ENCODE data around the gene CIAO2B. TPM values are rescaled to one million over a fixed set of nuclear protein-coding genes. Genes with fewer than 3 reads are reported as not detected.
"Not testable (repeated sequence)": the region's sequence is repeated elsewhere in the genome, so short reads cannot be mapped to it uniquely, and the experiment has no call there.

CIAO2B gene
- polyA plus RNA-seq, 1 experiment, result 171 TPM

DNA sequence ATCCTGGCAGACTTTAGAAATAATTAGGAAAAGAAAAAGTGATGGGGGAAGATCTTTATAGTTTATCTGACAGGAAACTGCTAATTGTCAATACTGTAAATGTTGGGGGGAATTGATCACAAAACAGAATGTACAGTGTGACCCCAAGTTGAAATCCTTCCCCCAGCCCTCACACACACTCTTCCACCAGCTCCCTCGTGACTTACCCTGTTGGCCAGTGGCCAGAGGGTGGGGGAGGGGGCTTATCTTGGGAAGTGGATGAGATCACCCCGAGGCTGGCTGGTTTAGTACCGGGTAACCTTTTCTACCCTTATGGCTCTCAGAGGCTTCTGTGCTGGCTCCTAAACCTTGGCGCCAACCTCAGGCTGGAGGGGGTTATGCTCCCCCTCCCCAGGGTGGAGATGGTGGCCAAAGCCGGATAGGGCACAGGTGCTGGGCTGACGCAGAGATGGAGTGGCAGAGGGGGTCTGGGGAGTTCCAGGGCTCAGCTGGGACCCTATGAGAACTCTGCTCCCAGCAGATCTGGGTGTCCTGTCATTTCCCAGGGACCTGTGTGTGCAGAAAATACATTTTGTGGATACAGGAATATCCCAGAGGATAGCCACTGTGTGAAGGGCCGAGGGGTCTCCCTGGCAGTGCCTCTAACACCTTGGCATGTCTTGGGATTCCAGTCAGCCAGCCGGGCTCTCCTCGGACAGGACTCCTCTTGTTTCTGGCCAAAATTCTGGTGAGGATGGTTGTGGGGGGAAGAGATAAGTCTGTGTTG is 34.1 kb downstream of the CIAO2B start:
- ChIA-PET POLR2A (no interaction called here), CTCF (interaction anchor here (1.3 to 10.6 kb wide), 3 partner anchors 10 to 31 kb away, joined by 4 to 118 read pairs (median 7); partner anchors contain the start of gene RRAD)
- Histone ChIP-seq H3K4me3 (ENCODE audit: low read depth, low read length) (no peak overlapping the region), H3K36me3 (ENCODE audit: control insufficient read depth, insufficient read depth, low read length) (no peaks in the 10 kb centered on the region), H3K27me3 (ENCODE audit: control insufficient read depth, insufficient read depth, low read length) (no peaks in the 10 kb centered on the region)
- no peak for TF ChIP-seq CTCF (IDR thresholded peaks at IDR 0.05; ENCODE audit: insufficient read depth, low read depth, low read length)
- no peak for DNase-seq (ENCODE audit: low read depth)

DNA sequence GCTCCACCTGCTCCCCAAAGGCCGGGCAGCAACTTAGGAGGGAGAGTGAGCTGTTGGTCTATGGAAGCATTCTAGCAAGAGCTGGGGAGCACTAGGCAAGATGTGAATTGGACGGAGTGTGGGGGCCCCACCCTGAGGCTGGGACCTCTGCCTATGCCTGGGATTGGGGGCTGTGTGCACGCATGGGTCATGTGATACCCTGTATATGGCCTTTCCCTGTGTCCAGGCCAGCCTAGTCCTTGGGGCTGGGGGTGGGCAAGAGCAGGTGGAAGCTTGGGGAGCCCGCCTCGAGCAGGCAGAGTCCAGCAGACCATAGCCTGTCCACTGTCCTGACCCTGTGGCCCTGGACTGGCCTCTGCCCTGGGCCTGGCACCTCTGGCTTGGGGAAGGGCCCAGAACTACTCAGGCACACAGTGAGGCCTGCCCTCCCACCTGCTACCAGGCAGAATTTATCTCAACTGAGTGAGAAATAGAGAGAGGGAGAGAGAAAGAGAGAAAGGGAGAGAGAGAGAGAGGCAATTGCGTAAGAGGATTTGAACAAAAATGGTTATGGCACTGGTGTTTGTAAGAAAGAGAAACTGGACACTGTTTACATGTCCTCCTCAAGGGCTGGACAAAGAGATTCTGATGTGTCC is 34.8 kb downstream of the CIAO2B start:
- ChIA-PET POLR2A (no interaction called here), CTCF (interaction anchor here (1.1 to 10.6 kb wide), 3 partner anchors 27 to 592 kb away, joined by 3 to 118 read pairs (median 7); partner anchors contain the start of gene RRAD)
- no peak for TF ChIP-seq CTCF (IDR thresholded peaks at IDR 0.05; ENCODE audit: insufficient read depth, low read depth, low read length)
- no peak for DNase-seq (ENCODE audit: low read depth)
- Histone ChIP-seq H3K27me3 (ENCODE audit: control insufficient read depth, insufficient read depth, low read length) (no peaks in the 10 kb centered on the region), H3K4me3 (ENCODE audit: low read depth, low read length) (no peak overlapping the region), H3K36me3 (ENCODE audit: control insufficient read depth, insufficient read depth, low read length) (no peaks in the 10 kb centered on the region)

GRCh38 chr16:66898933-66899309 is 35.3 kb downstream of the CIAO2B start:
- ChIA-PET CTCF (interaction anchor here (1.1 to 10.6 kb wide), 2 partner anchors 28 to 593 kb away, joined by 3 to 118 read pairs; partner anchors contain the start of gene RRAD), POLR2A (no interaction called here)
- no peaks in the 10 kb centered on the region for H3K27me3 ChIP-seq (ENCODE audit: control insufficient read depth, insufficient read depth, low read length)

GRCh38 chr16:66898207-66898606 is 36.0 kb downstream of the CIAO2B start:
- Histone ChIP-seq H3K4me3 (ENCODE audit: low read depth, low read length) (no peak overlapping the region), H3K27me3 (ENCODE audit: control insufficient read depth, insufficient read depth, low read length) (no peaks in the 10 kb centered on the region), H3K36me3 (ENCODE audit: control insufficient read depth, insufficient read depth, low read length) (no peaks in the 10 kb centered on the region)
- CTCF ChIA-PET, result interaction anchor here (0.9 to 10.6 kb wide), 7 partner anchors 12 to 290 kb away, joined by 3 to 118 read pairs (median 5); partner anchors contain the start of genes CIAO2B and RRAD
- no peak for DNase-seq (ENCODE audit: low read depth)
- no peak for TF ChIP-seq CTCF (IDR thresholded peaks at IDR 0.05; ENCODE audit: insufficient read depth, low read depth, low read length)
- POLR2A ChIA-PET, result no interaction called here

More at GRCh38 chr16:66898933-66899309, 35.3 kb downstream of the CIAO2B start:
- TF ChIP-seq CTCF (IDR thresholded peaks at IDR 0.05; ENCODE audit: insufficient read depth, low read depth, low read length), result no peak
- Histone ChIP-seq H3K4me3 (ENCODE audit: low read depth, low read length) (no peak overlapping the region), H3K36me3 (ENCODE audit: control insufficient read depth, insufficient read depth, low read length) (no peaks in the 10 kb centered on the region)
- DNase-seq (ENCODE audit: low read depth), result no peak

DNA sequence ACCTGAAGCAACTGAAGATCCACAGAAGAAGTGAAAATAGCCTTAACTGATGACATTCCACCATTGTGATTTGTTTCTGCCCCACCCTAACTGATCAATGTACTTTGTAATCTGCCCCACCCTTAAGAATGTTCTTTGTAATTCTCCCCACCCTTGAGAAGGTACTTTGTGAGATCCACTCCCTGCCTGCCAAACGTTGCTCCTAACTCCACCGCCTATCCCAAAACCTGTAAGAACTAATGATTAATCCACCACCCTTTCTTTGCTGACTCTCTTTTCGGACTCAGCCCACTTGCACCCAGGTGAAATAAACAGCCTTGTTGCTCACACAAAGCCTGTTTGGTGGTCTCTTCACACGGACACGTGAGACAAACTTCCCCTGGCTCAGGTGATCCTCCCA is 37.5 kb downstream of the CIAO2B start:
- H3K4me3 ChIP-seq (ENCODE audit: low read depth, low read length); DNase-seq (ENCODE audit: low read depth); H3K27me3 ChIP-seq (ENCODE audit: control insufficient read depth, insufficient read depth, low read length); H3K36me3 ChIP-seq (ENCODE audit: control insufficient read depth, insufficient read depth, low read length); POLR2A ChIA-PET: not testable (repeated sequence)
- CTCF ChIA-PET, result interaction anchor here (0.9 to 10.6 kb wide), 9 partner anchors 9 to 259 kb away, joined by 3 to 118 read pairs (median 16); partner anchors contain the start of genes CIAO2B and RRAD
